NCI-H2227 (cell line): Measurements from ENCODE around the gene AFAP1.

Experiments used
- DNase-seq: peaks from one replicate; lab custom pipeline; 2025; ENCODE audit not compliant: unreplicated experiment; lab: John Stamatoyannopoulos, UW

Gene AFAP1

DNA sequence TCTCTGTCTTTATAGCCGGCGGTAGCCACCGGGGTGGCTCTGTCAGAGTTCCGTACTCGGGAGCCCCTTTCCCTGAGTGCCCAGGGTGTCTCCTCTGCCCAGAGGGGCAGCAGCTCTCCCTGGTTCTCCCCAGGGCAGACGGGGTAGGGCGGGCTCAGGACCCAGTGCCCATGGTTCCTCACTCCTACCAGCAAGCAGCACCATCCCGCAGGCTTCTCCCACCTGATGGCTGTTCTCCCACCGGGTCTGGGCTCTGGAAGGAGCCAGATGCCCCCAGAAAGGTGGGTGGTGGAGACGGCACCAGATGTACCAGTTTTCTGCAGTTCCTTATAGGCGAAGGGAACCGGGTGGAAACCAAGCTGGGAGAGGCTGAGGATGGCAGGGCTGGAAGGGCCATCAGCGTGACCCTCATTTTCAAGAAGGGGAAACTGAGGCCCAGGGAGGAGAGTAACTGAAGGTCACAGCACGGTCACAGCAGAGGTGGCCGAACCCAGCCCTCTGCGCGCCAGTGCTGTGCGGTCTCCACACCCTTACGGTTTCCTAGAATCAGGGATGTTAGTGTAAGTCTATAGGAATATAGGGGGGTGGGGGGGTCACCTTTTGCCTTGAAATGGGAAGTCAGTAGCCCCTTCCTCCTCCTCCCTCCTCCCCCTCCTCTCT is 198.7 kb downstream of the AFAP1 start:
- DNase-seq, result no peak

DNA sequence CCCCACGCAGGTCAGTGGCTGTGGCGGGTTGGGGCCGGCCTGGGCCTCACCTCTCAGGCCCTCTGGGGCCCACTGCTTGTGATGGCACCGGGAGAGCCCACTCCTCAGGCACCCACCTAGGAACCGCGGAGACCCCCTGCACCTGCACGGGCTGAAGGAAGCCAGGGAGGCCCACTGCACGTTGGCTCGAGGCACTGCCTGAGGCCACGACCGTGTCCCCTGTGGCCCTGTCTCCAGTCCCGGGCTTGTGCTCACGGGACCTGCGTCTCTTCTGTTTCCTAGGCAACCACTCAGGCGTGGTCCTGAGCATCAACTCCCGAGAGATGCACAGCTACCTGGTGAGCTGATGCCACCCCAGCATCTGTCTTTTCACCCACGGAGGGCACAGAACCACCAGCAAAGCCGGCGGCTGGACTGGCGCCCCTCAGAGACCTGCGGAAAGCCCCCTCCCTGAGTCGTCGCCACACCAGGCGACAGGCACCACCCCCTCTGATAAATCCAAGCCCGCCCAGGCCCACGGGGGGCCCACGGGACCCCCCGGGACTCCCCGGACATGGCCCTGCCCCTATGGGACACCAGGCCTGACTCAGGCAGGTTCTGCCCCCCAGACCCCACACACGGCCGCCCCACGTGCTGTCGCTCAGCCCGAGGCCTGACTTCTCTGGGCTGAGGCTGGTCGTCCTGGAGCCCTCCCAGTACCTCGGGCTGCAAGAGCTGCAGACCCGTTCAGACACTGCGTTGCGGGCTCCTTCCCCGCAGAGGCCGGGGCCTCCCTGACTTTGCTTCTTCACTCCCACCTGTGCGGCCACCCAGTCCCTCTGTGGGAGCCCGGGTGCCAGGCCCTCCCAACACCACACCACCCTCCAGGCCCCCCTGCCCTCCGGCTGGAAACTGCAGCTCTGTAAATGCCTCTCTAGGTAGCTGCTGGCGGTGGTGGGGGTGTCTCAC is 199.5 kb downstream of the AFAP1 start:
- no peak for DNase-seq

DNA sequence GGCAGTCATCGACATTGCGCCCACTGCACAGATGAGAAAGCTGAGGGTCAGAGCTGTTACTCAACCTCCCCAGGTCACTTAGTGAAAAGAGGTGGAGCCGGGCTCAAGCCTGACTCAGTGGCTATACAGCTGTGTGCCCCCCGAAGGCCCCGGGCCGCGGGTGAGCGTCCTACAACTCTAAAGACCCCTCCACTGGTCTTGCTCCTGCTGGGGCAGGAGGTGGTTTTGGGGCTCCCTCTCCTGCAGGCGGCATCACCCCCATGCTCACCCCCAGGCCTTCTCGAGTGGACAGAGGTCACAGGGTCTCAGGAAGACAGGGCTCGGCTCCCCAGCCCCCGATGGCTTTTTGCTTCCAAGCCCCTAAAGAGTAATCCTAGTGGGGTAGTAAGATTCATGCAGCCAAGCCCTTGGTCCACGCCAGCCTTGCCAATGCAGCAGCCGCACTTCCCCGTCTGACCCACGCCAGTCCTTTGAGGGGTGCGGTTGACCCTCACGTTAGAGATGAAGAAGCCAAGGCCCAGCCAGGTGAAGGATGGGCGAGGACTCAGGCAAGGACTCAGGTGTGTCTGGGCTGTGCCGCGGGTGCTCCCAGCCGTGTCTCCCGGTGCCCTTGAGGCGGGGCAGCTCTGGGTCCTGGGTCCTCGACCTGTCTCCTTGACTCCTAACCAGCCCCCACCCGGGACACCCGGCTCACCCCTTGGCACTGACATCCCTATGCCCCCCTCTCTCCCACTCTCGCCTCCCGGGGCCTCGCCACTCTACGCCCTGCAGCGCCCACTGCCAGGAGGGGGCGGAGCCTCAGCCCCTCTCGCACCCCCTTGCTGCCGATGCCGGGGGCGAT is 200.4 kb downstream of the AFAP1 start:
- DNase-seq, result no peak

DNA sequence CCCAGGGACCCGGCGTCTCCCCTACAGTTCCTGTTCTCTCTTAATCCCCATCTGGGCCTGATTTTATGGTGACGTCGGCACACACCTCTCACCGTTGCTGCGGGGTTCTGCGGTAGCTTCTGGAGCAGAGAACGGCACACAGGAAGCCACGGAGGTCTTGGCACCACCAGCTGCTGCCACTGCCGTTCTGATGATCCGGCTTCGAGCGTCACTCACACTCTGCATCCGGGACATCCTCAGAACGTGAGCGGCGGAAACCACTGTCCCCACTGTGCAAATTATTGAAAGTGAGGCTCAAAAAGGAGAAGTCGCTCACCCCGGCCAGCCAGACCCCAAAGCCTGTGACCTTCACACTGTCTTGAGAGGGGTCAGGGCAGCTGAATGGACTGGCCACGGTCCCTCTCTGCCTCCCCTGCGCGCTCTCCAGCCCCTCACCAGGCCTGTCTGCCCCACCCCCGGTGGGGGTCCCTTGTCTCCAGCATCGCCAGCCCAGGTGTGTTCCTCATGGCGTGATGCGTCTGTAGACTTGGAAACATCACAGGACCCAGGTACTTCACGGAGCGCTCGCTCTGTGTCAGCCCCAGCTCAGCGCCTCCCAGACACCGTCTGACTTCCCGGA is 201.1 kb downstream of the AFAP1 start:
- DNase-seq, result no peak

DNA sequence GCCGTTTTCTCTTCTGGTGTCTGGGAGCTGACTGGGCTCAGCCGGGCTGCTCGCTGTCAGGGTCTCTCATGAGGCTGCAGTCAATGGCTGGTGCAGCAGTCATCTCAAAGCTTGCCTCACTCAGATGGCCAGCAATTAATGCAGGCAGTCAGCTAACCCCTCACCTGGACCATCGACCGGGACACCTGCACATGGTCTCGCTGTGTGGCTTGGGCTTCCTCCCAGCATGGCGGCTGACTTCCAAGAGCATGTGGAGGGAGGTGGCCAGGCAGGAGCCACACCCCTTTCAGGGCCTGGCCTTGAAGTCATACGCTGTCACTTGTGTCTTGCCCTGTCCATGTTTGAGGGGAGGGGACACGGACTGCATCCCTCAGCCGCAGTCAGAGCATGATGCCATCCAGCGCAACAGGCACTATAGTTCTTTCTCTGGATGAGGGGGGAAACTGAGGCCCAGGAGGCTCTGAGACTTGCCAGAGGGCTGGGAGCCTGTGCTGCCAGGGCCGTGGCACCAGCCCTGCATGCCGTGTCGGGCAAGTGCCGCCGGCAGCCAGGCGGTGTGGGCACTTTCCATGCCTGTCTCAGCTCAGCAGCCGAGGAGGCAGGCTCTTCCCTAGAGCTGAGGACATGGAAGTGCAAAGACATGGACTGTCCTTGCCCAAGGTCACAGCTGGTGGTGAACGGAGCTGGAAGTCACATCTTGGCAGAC is 201.8 kb downstream of the AFAP1 start:
- DNase-seq, result no peak

DNA sequence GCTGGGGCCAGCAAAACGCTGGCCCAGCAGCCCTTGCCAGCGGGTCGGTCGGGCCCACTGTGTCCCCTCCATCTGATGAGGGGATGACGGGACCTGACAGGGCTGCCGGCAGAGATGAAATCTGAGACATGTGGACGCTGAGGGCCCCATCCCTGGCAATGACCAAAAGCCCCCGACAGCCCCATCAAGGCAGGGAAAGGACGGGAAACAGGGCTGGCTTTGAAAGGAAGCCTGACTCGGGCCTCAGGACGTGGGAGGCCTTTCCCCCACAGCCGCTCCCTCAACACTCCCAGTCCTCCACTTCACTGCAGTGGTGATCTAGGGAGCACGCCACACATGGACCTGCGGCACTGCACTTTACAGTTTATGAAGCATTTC is 202.4 kb downstream of the AFAP1 start:
- no peak for DNase-seq

DNA sequence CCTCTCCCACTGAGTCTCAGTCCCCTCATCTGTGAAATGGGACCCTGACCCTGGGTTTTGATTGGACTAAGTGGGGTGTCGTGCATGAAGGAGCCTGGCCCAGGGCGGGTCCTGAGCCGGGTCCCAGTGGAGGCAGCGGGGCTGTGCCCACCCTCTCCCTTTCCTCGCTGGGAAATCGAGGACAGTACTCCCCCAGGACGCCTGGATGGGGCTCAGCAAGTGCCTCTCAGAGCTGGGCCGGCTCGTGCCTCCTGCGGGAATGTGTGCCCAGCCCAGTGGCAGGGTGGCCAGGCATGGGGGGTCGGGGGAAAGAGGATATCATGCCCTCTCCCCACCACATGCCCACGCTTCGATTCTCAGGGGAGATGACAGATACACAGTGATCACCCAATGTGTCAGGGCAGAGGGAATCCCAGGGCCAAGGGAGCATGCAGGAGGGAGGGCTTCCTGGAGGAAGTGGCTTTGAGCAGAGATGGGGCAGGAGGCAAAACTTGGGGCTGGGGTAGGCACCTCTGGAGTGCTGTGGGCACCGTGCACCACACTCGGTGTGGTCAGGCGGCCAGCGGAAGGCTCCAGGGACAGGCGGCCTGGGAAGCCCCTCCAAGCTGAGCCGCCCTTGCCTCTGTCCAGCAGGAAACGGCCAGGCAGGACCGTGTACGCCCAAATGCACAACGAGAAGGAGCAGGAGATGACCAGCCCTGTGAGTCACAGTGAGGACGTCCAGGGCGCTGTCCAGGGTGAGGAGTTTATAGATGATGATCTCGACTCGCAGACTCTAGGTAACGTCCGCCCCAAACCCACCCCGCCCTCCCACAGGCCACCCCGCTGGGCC is 203.0 kb downstream of the AFAP1 start:
- no peak for DNase-seq

DNA sequence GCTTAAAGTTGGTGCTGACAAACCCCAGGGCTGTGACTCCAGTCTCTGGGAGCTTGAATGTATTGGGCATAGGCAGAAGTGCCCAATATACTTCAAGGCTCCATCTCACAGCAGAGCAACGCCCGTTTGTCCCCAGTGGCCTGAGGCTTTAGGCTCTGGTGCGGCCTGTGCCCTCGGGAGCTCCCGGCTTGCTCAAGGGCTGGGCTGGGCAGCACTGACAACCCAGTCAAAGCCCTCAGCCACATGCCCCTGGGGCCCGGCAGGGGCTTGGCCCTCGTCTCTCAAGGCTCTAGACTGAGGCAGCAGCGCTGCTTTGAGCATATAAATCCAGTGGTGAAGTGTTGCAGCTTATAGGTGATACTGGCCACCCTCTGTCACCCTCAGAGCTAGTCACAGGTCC is 203.7 kb downstream of the AFAP1 start:
- no peak for DNase-seq

DNA sequence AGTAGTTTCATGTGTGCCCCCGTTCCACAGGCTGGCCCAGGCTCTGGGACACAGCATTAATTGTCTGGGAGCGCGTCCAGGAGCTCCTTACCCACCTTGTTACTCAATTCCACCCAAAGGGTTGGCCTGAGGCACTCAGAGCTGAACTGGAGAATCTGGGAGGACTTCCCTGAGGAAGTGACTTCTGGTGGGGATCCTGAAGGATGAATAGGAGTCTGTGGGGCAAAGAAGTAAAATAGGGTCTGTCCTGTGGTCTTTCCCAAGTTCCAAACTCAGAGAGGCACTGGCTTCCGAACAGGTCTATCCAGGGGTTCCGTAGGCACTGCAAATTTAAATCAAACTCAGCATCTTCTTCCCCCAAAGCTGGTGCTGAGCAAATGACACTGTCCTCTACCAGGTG is 204.3 kb downstream of the AFAP1 start:
- no peak for DNase-seq

DNA sequence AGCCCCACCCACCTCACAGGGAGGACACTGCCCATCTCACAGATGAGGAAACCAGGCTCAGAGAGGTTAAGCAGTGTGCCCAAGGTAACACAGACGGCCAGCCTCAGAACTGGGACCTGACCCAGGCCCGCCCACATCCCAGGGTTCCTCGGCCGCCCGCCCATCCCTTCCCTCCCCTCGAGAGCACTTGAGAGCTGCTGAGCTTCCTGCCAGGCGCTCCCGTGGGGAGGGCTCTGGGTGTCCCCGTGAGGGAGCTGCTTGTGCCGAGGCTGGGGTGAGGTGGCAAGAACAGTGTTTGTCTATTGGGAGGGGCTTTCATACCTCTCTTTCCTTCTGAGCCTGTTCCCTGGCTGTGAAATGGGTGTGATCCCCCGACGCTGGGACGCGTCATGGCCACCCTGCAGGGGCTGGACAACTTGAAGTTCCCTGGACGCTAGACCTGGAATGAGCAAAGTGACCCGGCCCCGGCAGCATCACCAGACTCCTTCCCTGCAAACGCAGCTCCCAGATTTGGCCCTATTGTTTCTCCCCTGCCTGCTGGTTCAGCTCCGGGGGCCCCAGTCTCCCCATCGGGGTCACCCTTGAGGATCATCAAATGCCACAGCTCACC is 204.9 kb downstream of the AFAP1 start:
- no peak for DNase-seq

DNA sequence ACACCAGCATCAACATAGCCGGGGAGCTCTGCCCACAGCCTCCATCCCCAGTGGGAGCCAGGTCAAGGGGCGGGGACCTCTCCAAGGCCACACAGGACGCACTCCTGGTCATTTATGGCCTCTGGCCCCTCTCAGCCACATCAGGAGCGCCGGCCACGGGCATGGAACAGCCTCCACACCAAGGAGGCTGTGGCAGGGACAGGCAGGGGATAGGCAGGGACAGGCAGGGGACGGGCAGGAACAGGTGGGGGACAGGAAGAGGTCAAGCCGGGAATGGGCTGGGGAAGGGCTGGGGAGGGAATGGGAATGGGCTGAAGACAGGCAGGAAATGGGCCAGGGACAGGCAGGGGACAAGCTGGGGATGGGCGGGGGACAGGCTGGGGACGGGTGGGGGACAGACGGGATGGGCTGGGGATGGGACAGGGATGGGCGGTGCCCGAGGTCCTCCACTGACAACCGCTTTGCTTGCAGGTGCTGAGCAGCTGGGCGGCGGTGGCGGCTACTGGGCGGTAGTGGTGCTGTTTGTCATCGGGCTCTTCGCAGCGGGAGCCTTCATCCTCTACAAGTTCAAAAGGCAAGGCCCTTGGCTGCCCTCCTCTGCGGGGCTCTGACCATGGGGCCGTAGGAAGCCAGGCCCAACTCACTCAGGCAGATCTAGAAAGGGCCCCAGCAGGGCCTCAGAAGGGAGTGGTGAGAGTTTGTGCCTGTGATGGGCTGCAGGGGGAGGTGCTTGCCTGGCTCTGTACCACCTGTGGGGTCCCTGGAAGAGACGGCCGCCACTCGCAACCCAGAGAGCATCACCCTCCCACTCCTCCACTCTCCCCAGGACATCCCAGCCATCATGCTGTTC is 205.6 kb downstream of the AFAP1 start:
- DNase-seq, result no peak

DNA sequence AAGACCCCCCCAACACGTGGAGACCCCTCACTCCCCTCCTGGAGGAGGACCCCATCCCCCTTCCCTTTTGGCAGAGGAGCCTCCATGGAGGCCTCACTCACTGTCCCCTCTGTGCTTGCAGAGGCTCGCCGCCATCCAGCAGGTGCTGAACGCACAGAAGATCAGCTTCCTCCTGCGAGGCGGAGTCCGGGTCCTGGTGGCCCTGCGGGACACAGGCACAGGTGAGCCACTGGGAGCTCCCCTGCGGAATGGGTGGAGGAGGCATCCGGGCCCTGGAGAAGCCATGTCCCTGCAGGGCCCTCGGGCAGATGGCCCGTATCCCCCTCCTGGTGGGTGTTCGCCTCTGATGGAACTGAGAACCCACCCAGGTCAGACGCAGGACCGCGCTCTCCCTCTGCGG is 206.5 kb downstream of the AFAP1 start:
- no peak for DNase-seq

DNA sequence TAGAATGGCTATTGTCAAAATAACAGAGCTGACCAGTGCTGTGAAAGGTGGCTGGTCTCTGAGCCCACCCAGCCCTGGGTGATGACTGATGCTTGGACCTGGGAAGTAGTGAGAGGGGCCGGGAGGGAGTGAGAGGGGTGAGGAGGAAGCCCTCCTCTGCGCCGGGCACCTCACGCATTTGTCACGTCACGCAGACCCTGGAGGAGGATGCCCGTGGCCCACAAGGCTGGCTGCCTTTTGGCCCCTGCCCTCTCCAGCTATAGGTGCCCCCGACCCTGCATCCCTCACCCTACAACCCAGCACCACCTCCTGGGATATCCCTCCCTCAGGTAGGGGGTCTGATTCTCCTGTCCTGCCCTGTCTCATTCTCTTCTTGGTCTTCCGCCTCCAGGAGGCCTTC is 207.4 kb downstream of the AFAP1 start:
- no peak for DNase-seq

DNA sequence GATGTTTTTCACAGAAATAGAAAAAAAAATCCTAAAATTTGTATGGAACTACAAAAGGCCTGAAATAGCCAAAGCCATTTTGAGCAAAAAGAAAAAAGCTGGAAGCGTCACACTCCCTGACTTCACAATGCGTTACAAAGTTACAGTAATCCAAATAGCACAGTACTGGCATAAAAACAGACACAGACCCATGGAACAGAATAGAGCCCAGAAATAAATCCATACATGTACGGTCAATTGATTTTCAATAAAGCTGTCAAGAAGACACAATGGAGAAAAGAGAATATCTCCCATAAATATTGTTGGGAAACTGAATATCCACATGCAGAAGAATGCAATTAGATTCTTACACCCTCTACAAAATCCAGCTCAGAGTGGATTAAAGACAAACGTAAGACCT is 208.2 kb downstream of the AFAP1 start:
- DNase-seq, result no peak

DNA sequence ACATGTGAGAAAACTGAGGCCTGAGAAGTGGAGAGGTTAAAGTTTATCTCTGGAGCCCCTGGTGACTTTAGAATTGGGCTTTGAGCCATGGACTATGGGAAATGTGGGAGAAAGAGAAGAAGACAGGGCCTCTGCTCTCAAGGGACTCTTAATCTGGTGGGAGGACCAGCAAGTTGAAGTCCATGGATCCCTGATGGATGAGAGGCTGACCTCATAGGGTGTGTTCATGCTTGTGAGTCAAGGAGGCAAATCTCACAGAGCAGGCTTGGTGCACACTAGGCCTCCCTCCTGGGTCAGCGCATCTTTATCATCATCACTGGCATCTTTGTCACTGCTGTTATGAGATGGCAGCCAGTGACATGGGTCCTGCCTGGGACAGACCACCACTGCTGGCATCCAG is 211.9 kb downstream of the AFAP1 start:
- no peak for DNase-seq

DNA sequence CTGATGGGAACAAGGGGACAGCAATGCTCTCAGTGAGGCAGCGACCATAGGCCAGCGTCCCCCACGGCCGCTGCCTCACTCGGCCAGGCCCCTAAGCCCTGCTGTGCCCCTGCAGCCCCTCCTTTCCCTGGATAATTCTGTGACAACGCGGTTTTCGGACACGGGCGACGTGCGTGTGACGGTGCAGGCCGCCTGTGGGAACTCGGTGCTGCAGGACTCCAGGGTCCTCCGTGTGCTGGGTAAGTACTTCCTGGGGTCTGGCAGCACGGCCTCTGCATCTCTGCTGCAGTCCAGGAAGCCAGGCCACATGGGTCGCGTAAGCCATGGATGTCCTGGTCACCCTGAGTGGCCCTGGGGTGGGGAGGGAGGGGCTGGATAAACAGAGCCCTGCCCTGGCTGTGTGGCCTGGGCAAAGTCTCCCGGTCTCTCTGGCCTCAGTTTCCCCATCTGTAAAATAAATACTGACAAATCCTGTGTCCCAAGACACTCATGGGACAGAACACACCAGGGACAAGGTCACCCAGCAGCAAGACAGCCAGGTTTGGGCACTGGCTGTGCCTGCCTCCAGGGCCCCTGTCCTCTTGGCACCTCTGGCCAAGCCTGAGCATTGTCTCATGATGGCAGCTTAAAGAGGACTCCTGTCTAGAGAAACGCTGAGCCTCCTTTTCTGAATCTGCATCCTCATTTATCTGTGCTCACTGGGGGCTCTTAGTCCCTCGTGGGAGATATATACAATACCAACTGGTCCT is 212.8 kb downstream of the AFAP1 start:
- no peak for DNase-seq

DNA sequence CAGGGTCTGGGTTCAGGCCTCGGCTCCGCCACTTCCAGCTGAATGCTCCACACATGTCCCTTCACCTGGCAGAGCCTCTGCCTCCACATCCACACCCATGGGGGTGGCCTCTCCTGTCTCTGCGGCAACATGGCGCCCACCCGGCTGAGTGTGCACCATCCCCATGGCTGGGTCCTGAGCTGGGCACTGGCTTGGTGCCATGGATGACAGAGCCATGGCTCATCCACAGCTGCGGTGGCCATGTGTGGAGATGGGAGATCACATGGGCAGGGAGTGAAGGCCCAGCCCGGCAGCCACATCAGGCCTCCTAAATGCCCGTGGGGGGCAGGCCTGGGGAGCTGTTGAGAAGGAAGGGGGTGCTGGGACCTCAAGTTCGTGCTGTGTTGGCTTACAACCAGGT is 213.7 kb downstream of the AFAP1 start:
- DNase-seq, result no peak

DNA sequence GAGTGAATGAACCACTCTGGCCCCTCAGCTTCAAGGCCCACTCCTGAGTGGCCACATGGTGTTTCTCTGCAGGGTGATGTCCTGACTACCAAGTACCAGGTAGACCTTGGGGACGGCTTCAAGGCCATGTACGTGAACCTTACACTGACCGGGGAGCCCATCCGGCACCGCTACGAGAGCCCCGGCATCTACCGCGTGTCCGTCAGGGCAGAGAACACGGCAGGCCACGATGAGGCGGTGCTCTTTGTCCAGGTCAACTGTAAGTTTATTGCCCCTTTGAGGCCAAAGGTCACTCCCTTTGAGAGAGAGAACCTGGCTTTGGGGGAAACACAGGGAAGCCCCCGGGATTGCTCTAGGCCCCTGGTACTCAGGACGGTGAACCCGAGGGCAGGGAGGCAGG is 216.0 kb downstream of the AFAP1 start:
- DNase-seq, result no peak
